HFF-Myc (cell line): ENCODE measurements around the gene ZNF70.

Source experiments
- DNase-seq: peaks from one replicate; pipeline ENCODE4 v3.0.0-alpha.2; 2011; ENCODE audit warnings: low read depth; ENCODE audit errors: extremely low read depth
- H3K4me3 ChIP-seq: replicated peaks from 2 replicates; pipeline ENCODE4 v1.5.1; 2011; ENCODE audit warnings: low read depth, mild to moderate bottlenecking, control low read depth, low read length
- CTCF ChIP-seq: IDR thresholded peaks from 2 replicates; pipeline ENCODE4 v1.5.1; 2012; ENCODE audit warnings: mild to moderate bottlenecking, low read depth, low read length, control low read depth; ENCODE audit errors: missing control alignments

Gene ZNF70

GRCh38 chr22:23783265-23784150 lies 32.6 kb upstream of the ZNF70 start:
- H3K4me3 ChIP-seq, result no peak overlapping the region
- DNase-seq, result no peak
- no peak for TF ChIP-seq CTCF

- no peak for TF ChIP-seq CTCF
- no peak overlapping the region for H3K4me3 ChIP-seq
These were observed 31.8 kb upstream of the ZNF70 start for GRCh38 chr22:23782703-23783102.

GRCh38 chr22:23782252-23782651 lies 31.3 kb upstream of the ZNF70 start:
- no peak for TF ChIP-seq CTCF
- DNase-seq, result no peak
- H3K4me3 ChIP-seq, result no peak overlapping the region

More at GRCh38 chr22:23782703-23783102, 31.8 kb upstream of the ZNF70 start:
- DNase-seq, result no peak

- no peak for DNase-seq
- TF ChIP-seq CTCF, result no peak
- H3K4me3 ChIP-seq, result no peak overlapping the region
These were observed 30.7 kb upstream of the ZNF70 start for GRCh38 chr22:23781511-23782183.

GRCh38 chr22:23781065-23781464 lies 30.2 kb upstream of the ZNF70 start:
- H3K4me3 ChIP-seq, result no peak overlapping the region
- no peak for DNase-seq
- TF ChIP-seq CTCF, result no peak

GRCh38 chr22:23780146-23780748 lies 29.3 kb upstream of the ZNF70 start:
- TF ChIP-seq CTCF, result no peak
- H3K4me3 ChIP-seq, result no peak overlapping the region
- DNase-seq, result no peak
